GM12878 (cell line): Measurements from ENCODE around the gene FAM177B. TPM values are rescaled to one million over a fixed set of nuclear protein-coding genes. Genes with fewer than 3 reads are reported as not detected.
A peak's percentile ranks its signal among the peaks of the same experiment; 100 is the strongest.

Source experiments
- ATF7 ChIP-seq: fragments of 450-650 bp; IDR thresholded peaks from 2 replicates; pipeline ENCODE4 v1.6.1; 2016; ENCODE audit warnings: low read depth, mild to moderate bottlenecking
- BCL3 ChIP-seq: IDR thresholded peaks from 2 replicates; pipeline ENCODE4 v1.6.1; 2011; ENCODE audit warnings: borderline replicate concordance, low read depth, mild to moderate bottlenecking, moderate library complexity, low read length; ENCODE audit not compliant: insufficient read depth, poor library complexity, severe bottlenecking
- BRCA1 ChIP-seq: IDR thresholded peaks from 2 replicates; pipeline ENCODE4 v1.6.1; 2011; ENCODE audit warnings: low read depth, low read length, improper control_type of control experiment
- CBX5 ChIP-seq: sonication (generic); IDR thresholded peaks from 2 replicates; pipeline ENCODE4 v1.6.1; 2016; ENCODE audit warnings: low read depth, moderate library complexity, mild to moderate bottlenecking, inconsistent platforms
- CREM ChIP-seq: IDR thresholded peaks from 2 replicates; pipeline ENCODE4 v1.6.1; 2014; ENCODE audit warnings: antibody characterized with exemption, low read depth
- E4F1 ChIP-seq: fragments of 450-650 bp; IDR thresholded peaks from 2 replicates; pipeline ENCODE4 v1.6.1; 2018; ENCODE audit warnings: borderline replicate concordance, mild to moderate bottlenecking; ENCODE audit not compliant: partially characterized antibody
- GATAD2B ChIP-seq: fragments of 450-650 bp; conservative IDR thresholded peaks from 2 replicates; pipeline ENCODE4 v1.6.1; 2017; ENCODE audit warnings: low read depth, mild to moderate bottlenecking, moderate library complexity
- IRF3 ChIP-seq: fragments of 450-650 bp; IDR thresholded peaks from 2 replicates; pipeline ENCODE4 v1.6.1; 2014; ENCODE audit warnings: mild to moderate bottlenecking
- KLF5 ChIP-seq: fragments of 450-650 bp; IDR thresholded peaks from 2 replicates; pipeline ENCODE4 v1.6.1; 2014; ENCODE audit warnings: mild to moderate bottlenecking; ENCODE audit not compliant: partially characterized antibody
- MYB ChIP-seq: fragments of 150-350 bp; IDR thresholded peaks from 2 replicates; pipeline ENCODE4 v1.6.1; 2014; ENCODE audit warnings: mild to moderate bottlenecking, low read depth, low read length, borderline replicate concordance
- NBN ChIP-seq: fragments of 450-650 bp; IDR thresholded peaks from 2 replicates; pipeline ENCODE4 v1.6.1; 2016
- RFX5 ChIP-seq: IDR thresholded peaks from 2 replicates; pipeline ENCODE4 v1.6.1; 2011; ENCODE audit warnings: low read depth, low read length, improper control_type of control experiment
- USF1 ChIP-seq: IDR thresholded peaks from 2 replicates; pipeline ENCODE4 v1.6.1; 2011; ENCODE audit warnings: borderline replicate concordance, low read depth, mild to moderate bottlenecking, moderate library complexity, mixed read lengths, low read length; ENCODE audit not compliant: insufficient read depth; ENCODE audit errors: extremely low read length
- USF2 ChIP-seq: IDR thresholded peaks from 2 replicates; pipeline ENCODE4 v1.6.1; 2011; ENCODE audit warnings: low read depth, low read length, improper control_type of control experiment, borderline replicate concordance
- ZBTB40 ChIP-seq: fragments of 450-650 bp; IDR thresholded peaks from 2 replicates; pipeline ENCODE4 v1.6.1; 2016; ENCODE audit warnings: mild to moderate bottlenecking, moderate library complexity, borderline replicate concordance
- ZNF24 ChIP-seq: fragments of 450-650 bp; IDR thresholded peaks from 2 replicates; pipeline ENCODE4 v1.6.1; 2017; ENCODE audit warnings: antibody characterized with exemption, mild to moderate bottlenecking
- ZNF384 ChIP-seq: IDR thresholded peaks from 2 replicates; pipeline ENCODE4 v1.6.1; 2012; ENCODE audit warnings: low read depth, mild to moderate bottlenecking, low read length, improper control_type of control experiment, borderline replicate concordance
- polyA plus RNA-seq, 11 experiments: library from polyadenylated mRNA; depleted of rRNA in 4 of 11; unstranded in 6 of 11; stranded (reverse) in 5 of 11; fragments of >200 nt; fragmentation: Nextera tagmentation in 4 of 11; fragmentation: Illumina TruSeq in 1 of 11; extraction: Ambion mirVana in 4 of 11; extraction: Trizol in 1 of 11; gene quantifications; 1 replicate in 1 of 11; 2 replicates in 10 of 11; pipeline versions ENCODE4 v1.2.1 to v1.2.3, GENCODE V29; 2011 to 2016; ENCODE audit warnings: inconsistent platforms in 2 of 11, missing spikeins in 2 of 11, low read depth in 1 of 11
- total RNA-seq, 4 experiments: library from RNA; depleted of rRNA in 3 of 4; stranded (reverse); fragments of >200 nt in 3 of 4; fragmentation: Illumina TruSeq in 1 of 4; extraction: Trizol in 1 of 4; gene quantifications; 2 replicates each; pipeline versions ENCODE4 v1.2.1 to v1.2.3, GENCODE V29; 2013 to 2021

The FAM177B gene
- total and polyA plus RNA-seq, 10 of the 15 experiments (the other 5 are each of a cell fraction or from before 2014, with no cell fraction given): 0.06 TPM; not detected in 9

- TF ChIP-seq USF1: no peak
- no peak for TF ChIP-seq GATAD2B
- TF ChIP-seq RFX5: no peak
- peak; percentile 27; the same call in 1 of the 2 replicates for TF ChIP-seq CREM
- TF ChIP-seq ATF7: no peak; the same call in 1 of the 2 replicates
- peak; percentile 16 for TF ChIP-seq BCL3
- 0 out of 2 replicates have a peak, but pooled peaks have one; percentile 10 for TF ChIP-seq CBX5
- peak; percentile 77 for TF ChIP-seq E4F1
- TF ChIP-seq BRCA1: no peak
- peak; percentile 77 for TF ChIP-seq KLF5
- no peak for TF ChIP-seq IRF3
- TF ChIP-seq USF2: no peak
- no peak for TF ChIP-seq ZNF384
- no peak; the same call in 1 of the 2 replicates for TF ChIP-seq NBN
- peak; percentile 83 for TF ChIP-seq ZBTB40
- no peak for TF ChIP-seq ZNF24
- TF ChIP-seq MYB: no peak
These were observed 23.7 kb upstream of the FAM177B start (continued) for GRCh38 chr1:222713091-222713961.
